Progenitor cell of endocrine pancreas (in vitro differentiated cells): ENCODE results near the gene AOPEP. TPM values are rescaled to one million over a fixed set of nuclear protein-coding genes. Genes with fewer than 3 reads are reported as not detected.

Experiments
- DNase-seq: peaks from one replicate; pipeline ENCODE4 v3.0.0; 2021; ENCODE audit warnings: low spot score; ENCODE audit not compliant: unreplicated experiment
- H3K27ac Mint-ChIP-seq: 2 replicates; pipeline ENCODE4 v1.8.0; 2021; ENCODE audit warnings: mild to moderate bottlenecking, moderate library complexity, mixed read lengths
- H3K27me3 Mint-ChIP-seq: 2 replicates; pipeline ENCODE4 v1.8.0; 2021; ENCODE audit warnings: mixed read lengths
- H3K36me3 Mint-ChIP-seq: 2 replicates; pipeline ENCODE4 v1.8.0; 2022; ENCODE audit warnings: mixed read lengths; ENCODE audit not compliant: insufficient read depth
- H3K4me1 Mint-ChIP-seq: 2 replicates; pipeline ENCODE4 v1.8.0; 2021; ENCODE audit warnings: low read depth, mixed read lengths
- H3K4me3 Mint-ChIP-seq: 2 replicates; pipeline ENCODE4 v1.8.0; 2021; ENCODE audit warnings: low read depth, mild to moderate bottlenecking, moderate library complexity, mixed read lengths
- H3K9me3 Mint-ChIP-seq: 2 replicates; pipeline ENCODE4 v1.8.0; 2021; ENCODE audit warnings: low read depth, mixed read lengths
- total RNA-seq: library from RNA; stranded (reverse); gene quantifications from 2 replicates; pipeline ENCODE4 v1.2.1, GENCODE V29; 2021
- TF ChIP-seq, protein P1 (sequence below): fragments of 200-600 bp; sonication (generic); IDR thresholded peaks from one replicate; pipeline ENCODE4 v1.5.0; 2021; ENCODE audit warnings: antibody characterized with exemption, mild to moderate bottlenecking; ENCODE audit not compliant: unreplicated experiment

AOPEP gene
- total RNA-seq, 1 donor from 2014 or later, result 58.2 TPM

- Mint-ChIP-seq H3K27ac (no peak overlapping the region), H3K9me3 (peaks cover 5% of the 10 kb centered on the region)
- TF ChIP-seq, protein P1, sequence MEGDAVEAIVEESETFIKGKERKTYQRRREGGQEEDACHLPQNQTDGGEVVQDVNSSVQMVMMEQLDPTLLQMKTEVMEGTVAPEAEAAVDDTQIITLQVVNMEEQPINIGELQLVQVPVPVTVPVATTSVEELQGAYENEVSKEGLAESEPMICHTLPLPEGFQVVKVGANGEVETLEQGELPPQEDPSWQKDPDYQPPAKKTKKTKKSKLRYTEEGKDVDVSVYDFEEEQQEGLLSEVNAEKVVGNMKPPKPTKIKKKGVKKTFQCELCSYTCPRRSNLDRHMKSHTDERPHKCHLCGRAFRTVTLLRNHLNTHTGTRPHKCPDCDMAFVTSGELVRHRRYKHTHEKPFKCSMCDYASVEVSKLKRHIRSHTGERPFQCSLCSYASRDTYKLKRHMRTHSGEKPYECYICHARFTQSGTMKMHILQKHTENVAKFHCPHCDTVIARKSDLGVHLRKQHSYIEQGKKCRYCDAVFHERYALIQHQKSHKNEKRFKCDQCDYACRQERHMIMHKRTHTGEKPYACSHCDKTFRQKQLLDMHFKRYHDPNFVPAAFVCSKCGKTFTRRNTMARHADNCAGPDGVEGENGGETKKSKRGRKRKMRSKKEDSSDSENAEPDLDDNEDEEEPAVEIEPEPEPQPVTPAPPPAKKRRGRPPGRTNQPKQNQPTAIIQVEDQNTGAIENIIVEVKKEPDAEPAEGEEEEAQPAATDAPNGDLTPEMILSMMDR, result no peak
Observed at GRCh38 chr9:94916956-94917355, 190.5 kb downstream of the AOPEP start.

DNA sequence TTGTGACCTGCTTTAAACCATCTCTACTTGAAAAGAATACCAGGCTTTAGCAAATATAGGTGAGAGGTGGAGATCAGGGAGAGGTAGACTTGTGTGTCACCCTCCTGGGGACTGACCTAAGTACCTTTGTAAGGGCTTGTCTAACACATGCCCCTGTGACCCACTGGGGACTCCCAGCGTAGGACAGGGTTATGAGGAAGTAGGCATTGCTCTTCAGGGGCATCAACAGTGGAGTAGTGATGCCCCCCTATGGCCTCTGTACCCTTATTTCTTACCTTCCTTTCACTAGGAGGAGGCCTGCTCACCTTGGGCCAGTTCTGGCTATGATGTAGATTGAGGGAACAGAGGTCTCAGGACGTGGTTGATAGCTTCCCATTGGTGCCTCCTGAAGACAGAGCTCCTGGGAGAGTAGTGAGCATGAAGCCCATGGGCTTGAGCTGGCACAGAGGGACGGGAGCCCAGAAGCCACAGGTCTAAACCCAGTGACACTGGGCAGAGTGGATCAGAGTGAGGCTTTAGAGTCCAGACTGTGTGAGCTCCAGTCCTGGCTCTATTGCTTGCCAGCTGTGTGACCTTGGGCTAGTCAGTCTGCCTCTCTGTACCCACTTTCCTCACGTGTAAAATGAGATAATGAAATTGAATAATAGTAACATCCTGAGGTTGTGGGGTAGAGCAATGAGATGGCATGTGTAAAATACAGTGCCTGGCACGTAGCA lies 191.7 kb downstream of the AOPEP start:
- Mint-ChIP-seq H3K36me3 (no peaks in the 10 kb centered on the region), H3K27me3 (no peaks in the 10 kb centered on the region), H3K27ac (no peak overlapping the region), H3K4me1 (peaks cover 76% of the 10 kb centered on the region), H3K4me3 (no peak overlapping the region), H3K9me3 (no peaks in the 10 kb centered on the region)
- TF ChIP-seq, protein P1, result no peak
- DNase-seq, result no peak

More at GRCh38 chr9:94916956-94917355, 190.5 kb downstream of the AOPEP start:
- peaks cover 78% of the 10 kb centered on the region for H3K4me1 Mint-ChIP-seq
- no peaks in the 10 kb centered on the region for H3K27me3 Mint-ChIP-seq
- H3K36me3 Mint-ChIP-seq, result peaks cover 1% of the 10 kb centered on the region
- H3K4me3 Mint-ChIP-seq, result no peak overlapping the region
- DNase-seq, result no peak

DNA sequence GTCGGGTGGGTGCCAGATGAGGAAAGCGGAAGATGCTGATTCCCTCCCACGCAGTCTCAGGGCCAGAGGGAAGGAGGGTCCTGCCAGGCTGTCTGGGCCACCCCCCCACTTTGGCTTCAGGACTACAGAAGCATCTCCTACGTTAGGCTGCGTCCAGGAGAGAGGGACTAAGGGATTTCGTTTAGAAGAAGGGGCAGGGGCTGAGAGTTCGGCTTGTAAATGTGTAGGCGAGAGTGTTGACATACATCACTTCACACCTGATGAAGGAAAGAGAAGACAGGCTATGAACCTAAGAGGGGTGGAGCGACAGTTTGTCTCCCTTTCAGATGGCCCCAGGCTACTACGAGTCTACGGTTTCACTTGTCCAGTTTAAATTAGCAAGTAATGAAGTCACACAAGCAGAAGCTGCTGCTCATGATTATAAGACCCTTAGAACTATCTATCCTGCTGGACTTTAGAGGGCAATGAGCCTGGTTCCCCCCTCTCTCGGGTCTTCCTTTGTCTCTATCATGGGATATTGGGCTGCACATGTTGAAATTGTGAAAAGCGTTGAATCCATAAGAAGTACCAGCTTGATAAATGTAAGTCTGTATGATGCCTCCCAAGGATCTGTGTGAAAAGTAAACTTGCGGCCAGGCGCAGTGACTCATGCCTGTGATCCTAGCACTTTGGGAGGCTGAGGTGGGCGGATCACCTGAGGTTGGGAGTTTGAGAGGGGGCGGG lies 193.0 kb downstream of the AOPEP start:
- H3K27me3 Mint-ChIP-seq, result no peaks in the 10 kb centered on the region

DNA sequence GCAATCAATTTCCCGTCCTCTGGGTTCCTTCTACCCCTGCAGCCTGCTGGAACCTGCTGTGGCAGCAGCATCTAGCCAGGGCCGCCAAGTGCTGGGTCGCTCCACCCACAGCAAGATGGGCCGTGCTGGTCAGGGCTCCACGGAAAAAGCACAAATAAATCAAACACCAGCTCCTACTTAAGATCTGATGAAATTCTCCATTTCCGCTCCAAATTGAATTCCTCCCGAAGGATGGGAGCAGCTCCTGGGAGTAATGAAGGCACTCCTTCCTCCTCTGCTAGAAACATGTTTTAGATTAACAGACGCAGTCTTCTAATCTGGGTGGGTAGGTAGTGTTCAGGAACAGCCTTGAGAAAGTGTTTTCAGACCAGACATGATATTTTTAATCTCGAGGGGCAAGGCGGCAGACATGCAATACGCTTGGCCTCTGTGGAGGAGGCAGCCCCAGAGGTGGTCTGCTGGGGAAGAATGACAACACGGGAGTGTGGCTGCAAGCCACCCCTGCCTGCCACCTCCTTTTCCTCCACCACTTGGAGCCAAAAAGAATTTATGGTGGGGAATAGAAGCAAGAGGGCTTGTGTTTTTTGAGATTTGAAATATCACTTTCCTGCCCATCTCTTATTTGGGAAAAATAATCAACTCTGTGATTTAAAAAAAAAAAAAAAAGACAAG lies 194.1 kb downstream of the AOPEP start:
- TF ChIP-seq, protein P1, result no peak
- peaks cover 60% of the 10 kb centered on the region for H3K4me1 Mint-ChIP-seq
- no peaks in the 10 kb centered on the region for H3K9me3 Mint-ChIP-seq
- peaks cover 2% of the 10 kb centered on the region for H3K36me3 Mint-ChIP-seq
- H3K27me3 Mint-ChIP-seq, result no peaks in the 10 kb centered on the region
- peak overlapping the region; percentile 74 for H3K27ac Mint-ChIP-seq
- no peak for DNase-seq
- no peak overlapping the region for H3K4me3 Mint-ChIP-seq

More for the DNA sequence above, 193.0 kb downstream of the AOPEP start:
- Mint-ChIP-seq H3K27ac (no peak overlapping the region), H3K4me1 (peaks cover 70% of the 10 kb centered on the region), H3K9me3 (no peaks in the 10 kb centered on the region), H3K4me3 (no peak overlapping the region), H3K36me3 (peaks cover 2% of the 10 kb centered on the region)
- no peak for DNase-seq
- TF ChIP-seq, protein P1, result no peak

DNA sequence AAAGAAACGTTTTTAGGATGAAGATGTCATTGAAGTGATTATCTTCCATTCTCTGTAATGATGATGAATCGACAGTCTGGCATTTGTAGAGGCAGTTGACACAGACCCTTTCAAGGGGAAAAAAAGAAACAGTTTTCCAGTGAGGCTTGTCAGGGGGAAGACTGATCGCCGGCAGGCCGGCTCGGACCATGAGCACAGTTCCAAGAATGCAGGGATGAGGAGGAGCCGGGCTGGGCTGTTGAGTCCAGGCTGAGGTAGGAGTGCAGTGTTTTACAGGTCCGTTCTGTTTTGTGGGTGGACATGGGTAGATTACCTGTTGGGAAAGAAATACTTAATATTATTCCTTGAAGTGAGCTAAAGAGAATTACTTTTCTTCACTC lies 194.6 kb downstream of the AOPEP start:
- H3K9me3 Mint-ChIP-seq, result no peaks in the 10 kb centered on the region
- DNase-seq, result no peak
- H3K27ac Mint-ChIP-seq, result peak overlapping the region; percentile 74
- H3K4me1 Mint-ChIP-seq, result peaks cover 60% of the 10 kb centered on the region
- H3K4me3 Mint-ChIP-seq, result peak overlapping the region; percentile 12
- TF ChIP-seq, protein P1, result no peak
- H3K36me3 Mint-ChIP-seq, result peaks cover 2% of the 10 kb centered on the region
- H3K27me3 Mint-ChIP-seq, result no peaks in the 10 kb centered on the region
